Daoy (cell line): ENCODE data around the gene SLC40A1. TPM values are rescaled to one million over a fixed set of nuclear protein-coding genes. Genes with fewer than 3 reads are reported as not detected.
A peak's percentile ranks its signal among the peaks of the same experiment; 100 is the strongest.

Experiments used
- DNase-seq: peaks from one replicate; pipeline ENCODE4 v3.0.0-alpha.2; 2015; ENCODE audit warnings: low read depth
- total RNA-seq: library from RNA; depleted of rRNA; stranded (reverse); fragments of >200 nt; shearing (Covaris generic); gene quantifications from 2 replicates; pipeline ENCODE4 v1.2.3, GENCODE V29; 2014

Gene SLC40A1
- total RNA-seq, 1 experiment from 2014 or later: 5.6 TPM

GRCh38 chr2:189601043-189601442 lies 20.5 kb upstream of the SLC40A1 start:
- DNase-seq: peak; percentile 25

GRCh38 chr2:189599245-189599644 lies 18.7 kb upstream of the SLC40A1 start:
- DNase-seq: no peak

- no peak for DNase-seq
These were observed 14.8 kb upstream of the SLC40A1 start for GRCh38 chr2:189595417-189595816.

- no peak for DNase-seq
These were observed 13.7 kb upstream of the SLC40A1 start for GRCh38 chr2:189594305-189594704.

GRCh38 chr2:189593115-189593514 lies 12.5 kb upstream of the SLC40A1 start:
- DNase-seq: no peak

GRCh38 chr2:189592353-189592984 lies 11.9 kb upstream of the SLC40A1 start:
- DNase-seq: no peak

GRCh38 chr2:189587780-189588179 lies 7.2 kb upstream of the SLC40A1 start:
- no peak for DNase-seq

- DNase-seq: no peak
These were observed 4.7 kb upstream of the SLC40A1 start for GRCh38 chr2:189585226-189585756.

- DNase-seq: no peak
These were observed 4.1 kb upstream of the SLC40A1 start for GRCh38 chr2:189584686-189585085.

GRCh38 chr2:189583227-189584198 lies 2.9 kb upstream of the SLC40A1 start:
- DNase-seq: no peak

GRCh38 chr2:189582809-189583192 lies 2.2 kb upstream of the SLC40A1 start:
- no peak for DNase-seq

GRCh38 chr2:189582140-189582808 lies 1.7 kb upstream of the SLC40A1 start:
- no peak for DNase-seq

GRCh38 chr2:189581354-189582139 lies 961 bp upstream of the SLC40A1 start:
- DNase-seq: peak; percentile 7

- peak; percentile 13 for DNase-seq
These were observed 340 bp downstream of the SLC40A1 start for GRCh38 chr2:189580241-189580651.

- DNase-seq: no peak
These were observed 900 bp downstream of the SLC40A1 start for GRCh38 chr2:189579585-189580186.

GRCh38 chr2:189578272-189578950 lies 2.2 kb downstream of the SLC40A1 start:
- no peak for DNase-seq

- DNase-seq: no peak
These were observed 3.5 kb downstream of the SLC40A1 start for GRCh38 chr2:189577121-189577520.

- DNase-seq: no peak
These were observed 4.2 kb downstream of the SLC40A1 start for GRCh38 chr2:189576396-189576795.

- no peak for DNase-seq
These were observed 5.7 kb downstream of the SLC40A1 start for GRCh38 chr2:189574793-189575475.

- DNase-seq: peak; percentile 5
These were observed 10.0 kb downstream of the SLC40A1 start for GRCh38 chr2:189570570-189571031.
